ENCODE data around the gene ACSL3. TPM values are rescaled to one million over a fixed set of nuclear protein-coding genes. Genes with fewer than 3 reads are reported as not detected.

The ACSL3 gene
- total and polyA plus RNA-seq, 2 donors (not counting 3 experiments of a cell fraction or from before 2014, with no cell fraction given) = 58.7 to 139 TPM

DNA sequence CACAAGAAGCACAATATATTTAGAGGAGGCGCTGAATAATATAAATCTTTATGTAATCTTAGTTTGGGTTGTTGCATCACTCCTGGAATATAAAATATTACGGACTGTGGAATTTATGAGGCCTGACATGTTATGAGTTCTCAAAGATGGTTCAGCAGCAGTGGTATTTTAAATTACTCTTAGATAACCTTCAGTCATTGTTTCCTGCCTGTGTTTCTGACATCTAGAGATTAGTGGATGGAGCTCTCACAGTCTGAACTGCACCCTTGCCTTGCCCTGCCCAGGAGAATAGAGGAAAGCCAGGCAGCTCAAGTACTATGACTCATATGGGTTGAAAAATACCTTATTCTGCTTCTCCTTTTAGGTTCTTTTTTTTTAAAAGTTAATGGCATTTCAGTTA, 70.0 kb downstream of the ACSL3 start:
- Histone ChIP-seq H3K9me1 (replicated peaks; ENCODE audit: control insufficient read depth, extremely low read depth, insufficient read depth, low read length) (no peaks in the 10 kb centered on the region), H3K79me2 (ENCODE audit: control insufficient read depth, insufficient read depth, low read length) (peaks cover 2% of the 10 kb centered on the region), H3K36me3 (ENCODE audit: control insufficient read depth in 2 of 2, extremely low read depth in 1 of 2, insufficient read depth in 2 of 2, low read length in 2 of 2) (peaks cover 5 to 23% of the 10 kb centered on the region in 2 experiments), H3K9ac (replicated peaks; ENCODE audit: extremely low read depth, insufficient read depth, low read length) (no peak overlapping the region), H3K27ac (ENCODE audit: insufficient read depth, low read depth, low read length) (no peak overlapping the region), H3K27me3 (ENCODE audit: control insufficient read depth in 2 of 2, insufficient read depth in 2 of 2, low read length in 2 of 2) (no peaks in the 10 kb centered on the region), H3K4me2 (ENCODE audit: insufficient read depth, low read length) (no peak overlapping the region), H3K4me3 (replicated peaks in 1 of 3; ENCODE audit: insufficient read depth in 1 of 3, low read depth in 1 of 3, low read length in 3 of 3) (no peak overlapping the region), H3K4me1 (ENCODE audit: control insufficient read depth, extremely low read depth, insufficient read depth, low read length) (peaks cover 5% of the 10 kb centered on the region), H2AFZ (ENCODE audit: low read depth, low read length) (no peak overlapping the region), H3K9me3 (replicated peaks; ENCODE audit: control insufficient read depth, insufficient read depth, low read length) (no peaks in the 10 kb centered on the region), H4K20me1 (replicated peaks; ENCODE audit: control insufficient read depth, extremely low read depth, insufficient read depth, low read length) (no peaks in the 10 kb centered on the region)
- BruUV-seq (replicated peaks) = no TSS peak
- DNase-seq (ENCODE audit: low read depth, low spot score) (peak; percentile 83), FAIRE-seq (peak; percentile 78)
- CTCF ChIA-PET = interaction anchor here (0.6 to 2.3 kb wide), 12 partner anchors 8 to 1907 kb away, joined by 3 to 21 read pairs (median 4); no protein-coding TSS in a partner anchor
- dilution Hi-C loops (cut with MboI; ENCODE audit: extremely low pct_ligation_motif_present, low sequenced_read_pairs) (no loop called here), intact Hi-C loops (cut with micrococcal nuclease) (loop anchor here (1.0 kb wide), 1 partner anchor 8 kb away; no protein-coding TSS in a partner anchor)
- TF ChIP-seq GATA2 (IDR thresholded peaks at IDR 0.05; ENCODE audit: insufficient read depth, insufficient read length, low read depth, low read length) (peak; percentile 27), MYC (IDR thresholded peaks at IDR 0.05; ENCODE audit: low read depth, low read length) (no peak), JUN (IDR thresholded peaks at IDR 0.05; ENCODE audit: borderline replicate concordance, insufficient read depth, insufficient read length, low read depth) (peak; percentile 18), EZH2 (IDR thresholded peaks at IDR 0.05; ENCODE audit: borderline replicate concordance, low read depth, low read length, severe bottlenecking) (no peak), POLR2A (IDR thresholded peaks at IDR 0.05; ENCODE audit: low read depth, low read length) (no peak), POLR2AphosphoS5 (IDR thresholded peaks at IDR 0.05; ENCODE audit: insufficient read depth, low read depth, low read length) (no peak), CTCF (IDR thresholded peaks at IDR 0.05; ENCODE audit: extremely low read depth in 1 of 2, insufficient read depth in 1 of 2, low read depth in 1 of 2, low read length in 2 of 2) (no peak), FOS (IDR thresholded peaks at IDR 0.05; ENCODE audit: borderline replicate concordance, insufficient read depth, low read length) (peak; percentile 43)
- TF ChIP-seq, protein P1, sequence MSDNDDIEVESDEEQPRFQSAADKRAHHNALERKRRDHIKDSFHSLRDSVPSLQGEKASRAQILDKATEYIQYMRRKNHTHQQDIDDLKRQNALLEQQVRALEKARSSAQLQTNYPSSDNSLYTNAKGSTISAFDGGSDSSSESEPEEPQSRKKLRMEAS (IDR thresholded peaks at IDR 0.05; ENCODE audit: insufficient read depth, insufficient read length) = no peak
- POLR2A ChIA-PET = no interaction called here

Data from endothelial cell of umbilical vein (primary cell).